Gastrocnemius medialis (tissue), 4 donors: ENCODE results near the gene PPP1R12A.

Experiments used
- POLR2A ChIP-seq, 2 donors: fragments of 450-650 bp; IDR thresholded peaks; one replicate each; pipeline ENCODE4 v1.6.1; 2017; ENCODE audit warnings: antibody characterized with exemption in 2 of 2, mild to moderate bottlenecking in 2 of 2, moderate library complexity in 2 of 2
- TF ChIP-seq, protein P1 (sequence below), 5 experiments: fragments of 450-650 bp in 3 of 5; fragments of 200-600 bp in 2 of 5; sonication (generic) in 2 of 5; IDR thresholded peaks in 4 of 5; conservative IDR thresholded peaks in 1 of 5; 1 replicate in 4 of 5; 2 replicates in 1 of 5; pipeline ENCODE4 v1.5.1; 2016 to 2019; ENCODE audit warnings: antibody characterized with exemption in 5 of 5, mild to moderate bottlenecking in 3 of 5, moderate library complexity in 3 of 5

DNA sequence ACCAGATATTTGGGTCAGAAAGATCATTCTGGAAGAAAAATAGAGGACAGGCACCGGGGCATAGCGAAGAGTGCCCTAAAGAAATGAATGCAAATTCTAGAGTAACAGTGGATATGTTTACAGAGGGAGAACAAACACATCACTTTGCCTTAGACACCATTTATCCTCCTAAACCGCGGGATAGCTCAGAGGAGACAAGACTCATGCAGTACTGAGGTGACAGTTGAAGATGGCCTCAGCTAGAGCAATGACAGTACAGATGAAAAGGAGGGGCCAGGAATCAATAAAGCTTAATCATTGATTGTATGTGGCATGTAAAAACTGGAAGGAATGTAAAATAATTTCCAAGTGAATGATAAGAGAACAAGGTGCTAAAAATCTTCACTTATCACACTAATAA lies 10.5 kb upstream of the PPP1R12A start:
- TF ChIP-seq, protein P1, sequence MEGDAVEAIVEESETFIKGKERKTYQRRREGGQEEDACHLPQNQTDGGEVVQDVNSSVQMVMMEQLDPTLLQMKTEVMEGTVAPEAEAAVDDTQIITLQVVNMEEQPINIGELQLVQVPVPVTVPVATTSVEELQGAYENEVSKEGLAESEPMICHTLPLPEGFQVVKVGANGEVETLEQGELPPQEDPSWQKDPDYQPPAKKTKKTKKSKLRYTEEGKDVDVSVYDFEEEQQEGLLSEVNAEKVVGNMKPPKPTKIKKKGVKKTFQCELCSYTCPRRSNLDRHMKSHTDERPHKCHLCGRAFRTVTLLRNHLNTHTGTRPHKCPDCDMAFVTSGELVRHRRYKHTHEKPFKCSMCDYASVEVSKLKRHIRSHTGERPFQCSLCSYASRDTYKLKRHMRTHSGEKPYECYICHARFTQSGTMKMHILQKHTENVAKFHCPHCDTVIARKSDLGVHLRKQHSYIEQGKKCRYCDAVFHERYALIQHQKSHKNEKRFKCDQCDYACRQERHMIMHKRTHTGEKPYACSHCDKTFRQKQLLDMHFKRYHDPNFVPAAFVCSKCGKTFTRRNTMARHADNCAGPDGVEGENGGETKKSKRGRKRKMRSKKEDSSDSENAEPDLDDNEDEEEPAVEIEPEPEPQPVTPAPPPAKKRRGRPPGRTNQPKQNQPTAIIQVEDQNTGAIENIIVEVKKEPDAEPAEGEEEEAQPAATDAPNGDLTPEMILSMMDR (IDR thresholded peaks at IDR 0.05 in 4 of 5, conservative IDR thresholded peaks at IDR 0.05 in 1 of 5): no peak
- no peak for TF ChIP-seq POLR2A (IDR thresholded peaks at IDR 0.05)
